Glutamatergic neuron (in vitro differentiated cells): ENCODE measurements around the gene NOS1AP. TPM values are rescaled to one million over a fixed set of nuclear protein-coding genes. Genes with fewer than 3 reads are reported as not detected.

Experiments used
- DNase-seq: peaks from one replicate; pipeline ENCODE4 v3.0.0; 2022
- H3K27ac Mint-ChIP-seq: one replicate; pipeline ENCODE4 v1.8.0; 2020; ENCODE audit warnings: mild to moderate bottlenecking, mixed read lengths, inconsistent platforms; ENCODE audit not compliant: unreplicated experiment
- H3K27me3 Mint-ChIP-seq: one replicate; pipeline ENCODE4 v1.8.0; 2020; ENCODE audit warnings: mild to moderate bottlenecking, moderate library complexity, mixed read lengths, inconsistent platforms; ENCODE audit not compliant: unreplicated experiment
- H3K36me3 Mint-ChIP-seq: one replicate; pipeline ENCODE4 v1.8.0; 2020; ENCODE audit warnings: mild to moderate bottlenecking, mixed read lengths, inconsistent platforms; ENCODE audit not compliant: unreplicated experiment
- H3K4me1 Mint-ChIP-seq: one replicate; pipeline ENCODE4 v1.8.0; 2020; ENCODE audit warnings: mild to moderate bottlenecking, low read depth, mixed read lengths, inconsistent platforms; ENCODE audit not compliant: unreplicated experiment
- H3K4me3 Mint-ChIP-seq: one replicate; pipeline ENCODE4 v1.8.0; 2020; ENCODE audit warnings: mild to moderate bottlenecking, mixed read lengths, inconsistent platforms; ENCODE audit not compliant: unreplicated experiment
- H3K9me3 Mint-ChIP-seq: one replicate; pipeline ENCODE4 v1.8.0; 2020; ENCODE audit warnings: mild to moderate bottlenecking, moderate library complexity, mixed read lengths, inconsistent platforms; ENCODE audit not compliant: unreplicated experiment
- total RNA-seq: library from RNA; stranded (reverse); fragmentation: NEBNext Ultra II Directional; extraction: Animal tissue kit (Norgen Biotek cat#: 25700); gene quantifications from one replicate; pipeline ENCODE4 v1.2.1, GENCODE V29; 2021; ENCODE audit not compliant: unreplicated experiment
- TF ChIP-seq, protein P1 (sequence below): fragments of 200-600 bp; sonication (generic); IDR thresholded peaks from one replicate; pipeline ENCODE4 v1.5.0; 2021; ENCODE audit not compliant: partially characterized antibody, unreplicated experiment

Gene NOS1AP
- total RNA-seq, 1 donor from 2014 or later, result 12.7 TPM

DNA sequence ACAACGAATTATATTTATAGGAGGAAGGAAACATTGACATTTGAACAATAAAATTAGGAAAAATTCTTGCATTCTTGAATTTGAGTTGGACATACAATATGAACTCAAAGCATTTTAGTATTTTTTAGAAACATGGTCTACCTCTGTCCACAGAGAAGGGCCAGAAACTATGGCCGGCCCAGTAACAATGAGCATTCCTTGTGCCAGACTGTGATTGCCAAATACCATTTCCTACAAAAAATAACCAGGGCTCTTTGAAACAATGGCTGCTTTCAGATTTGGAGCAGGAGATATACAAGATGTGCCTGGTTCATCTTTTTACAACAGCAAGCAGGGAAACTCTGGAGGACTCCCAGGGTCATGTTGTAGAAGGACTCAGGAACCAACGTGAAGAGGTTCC is 38.4 kb downstream of the NOS1AP start:
- peaks cover 28% of the 10 kb centered on the region for H3K36me3 Mint-ChIP-seq
- no peak overlapping the region for H3K4me3 Mint-ChIP-seq
- TF ChIP-seq, protein P1, sequence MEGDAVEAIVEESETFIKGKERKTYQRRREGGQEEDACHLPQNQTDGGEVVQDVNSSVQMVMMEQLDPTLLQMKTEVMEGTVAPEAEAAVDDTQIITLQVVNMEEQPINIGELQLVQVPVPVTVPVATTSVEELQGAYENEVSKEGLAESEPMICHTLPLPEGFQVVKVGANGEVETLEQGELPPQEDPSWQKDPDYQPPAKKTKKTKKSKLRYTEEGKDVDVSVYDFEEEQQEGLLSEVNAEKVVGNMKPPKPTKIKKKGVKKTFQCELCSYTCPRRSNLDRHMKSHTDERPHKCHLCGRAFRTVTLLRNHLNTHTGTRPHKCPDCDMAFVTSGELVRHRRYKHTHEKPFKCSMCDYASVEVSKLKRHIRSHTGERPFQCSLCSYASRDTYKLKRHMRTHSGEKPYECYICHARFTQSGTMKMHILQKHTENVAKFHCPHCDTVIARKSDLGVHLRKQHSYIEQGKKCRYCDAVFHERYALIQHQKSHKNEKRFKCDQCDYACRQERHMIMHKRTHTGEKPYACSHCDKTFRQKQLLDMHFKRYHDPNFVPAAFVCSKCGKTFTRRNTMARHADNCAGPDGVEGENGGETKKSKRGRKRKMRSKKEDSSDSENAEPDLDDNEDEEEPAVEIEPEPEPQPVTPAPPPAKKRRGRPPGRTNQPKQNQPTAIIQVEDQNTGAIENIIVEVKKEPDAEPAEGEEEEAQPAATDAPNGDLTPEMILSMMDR, result no peak
- DNase-seq, result no peak
- peaks cover 3% of the 10 kb centered on the region for H3K4me1 Mint-ChIP-seq
- H3K9me3 Mint-ChIP-seq, result peaks cover 9% of the 10 kb centered on the region
- H3K27ac Mint-ChIP-seq, result no peak overlapping the region
- no peaks in the 10 kb centered on the region for H3K27me3 Mint-ChIP-seq

DNA sequence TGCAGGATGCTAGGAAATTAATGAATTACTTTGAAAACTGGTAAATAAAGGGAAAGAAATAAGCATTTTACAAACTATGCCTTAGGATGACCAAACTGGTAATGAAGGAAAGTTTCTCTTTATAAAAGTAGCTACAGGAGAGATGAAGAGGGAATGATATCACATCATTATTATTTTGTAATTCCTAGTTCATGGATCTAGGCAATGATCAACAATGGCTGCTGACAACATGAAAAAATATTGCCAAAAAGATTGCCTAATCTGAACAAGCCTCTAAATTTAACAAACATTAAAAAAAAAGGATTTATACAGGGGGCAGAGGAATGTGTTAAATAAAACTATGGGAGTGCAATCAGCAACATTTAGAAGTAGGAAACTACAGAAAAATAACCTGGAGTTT is 38.9 kb downstream of the NOS1AP start:
- DNase-seq, result no peak
- no peak overlapping the region for H3K4me3 Mint-ChIP-seq
- H3K27ac Mint-ChIP-seq, result no peak overlapping the region
- peaks cover 7% of the 10 kb centered on the region for H3K9me3 Mint-ChIP-seq
- H3K4me1 Mint-ChIP-seq, result peaks cover 3% of the 10 kb centered on the region
- TF ChIP-seq, protein P1, result no peak
- no peaks in the 10 kb centered on the region for H3K27me3 Mint-ChIP-seq
- H3K36me3 Mint-ChIP-seq, result peaks cover 23% of the 10 kb centered on the region

DNA sequence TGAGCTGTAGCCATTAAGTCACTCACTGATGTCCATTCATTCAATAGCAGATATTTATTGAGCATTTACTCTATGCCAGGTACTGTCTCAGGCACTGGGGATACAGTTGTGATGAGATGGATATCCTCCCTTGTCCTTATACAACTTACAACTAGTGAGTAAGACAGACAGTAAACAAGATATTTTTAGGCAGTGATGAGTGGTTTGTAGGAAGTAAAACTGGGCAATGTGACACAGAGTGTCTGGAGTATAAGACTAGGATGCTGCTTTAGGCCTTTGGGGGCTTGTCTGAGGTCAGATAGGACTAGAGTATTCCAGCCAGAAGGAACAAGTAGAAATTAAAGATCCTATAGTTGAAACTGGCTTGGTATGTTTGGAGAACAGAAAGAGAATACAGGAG is 41.4 kb downstream of the NOS1AP start:
- DNase-seq, result no peak
- peaks cover 3% of the 10 kb centered on the region for H3K9me3 Mint-ChIP-seq
- TF ChIP-seq, protein P1, result no peak
- H3K4me1 Mint-ChIP-seq, result peaks cover 3% of the 10 kb centered on the region
- peaks cover 11% of the 10 kb centered on the region for H3K36me3 Mint-ChIP-seq
- no peaks in the 10 kb centered on the region for H3K27me3 Mint-ChIP-seq
- H3K4me3 Mint-ChIP-seq, result no peak overlapping the region
- no peak overlapping the region for H3K27ac Mint-ChIP-seq

DNA sequence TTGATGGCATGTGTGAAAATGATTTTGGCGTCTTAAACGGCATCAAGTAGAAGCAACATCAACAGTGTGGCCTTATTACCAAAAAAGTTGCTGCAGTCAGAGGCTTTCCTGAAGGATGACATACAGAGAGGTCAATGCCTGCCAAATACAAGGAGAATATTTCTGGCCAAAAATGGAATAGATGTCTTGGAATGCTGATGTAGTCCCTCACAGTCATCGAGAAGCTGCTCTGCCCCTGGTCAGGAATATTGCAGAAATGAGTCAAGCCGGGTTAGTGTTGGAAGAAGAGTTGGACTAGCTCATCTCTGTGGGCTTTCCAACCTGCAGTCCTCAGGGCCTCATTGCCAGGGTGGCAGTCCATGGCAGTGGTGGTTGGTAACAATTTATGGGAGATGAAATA is 42.1 kb downstream of the NOS1AP start:
- no peak overlapping the region for H3K4me3 Mint-ChIP-seq
- no peak overlapping the region for H3K27ac Mint-ChIP-seq
- H3K27me3 Mint-ChIP-seq, result no peaks in the 10 kb centered on the region
- peaks cover 3% of the 10 kb centered on the region for H3K9me3 Mint-ChIP-seq
- no peak for DNase-seq
- H3K36me3 Mint-ChIP-seq, result peaks cover 11% of the 10 kb centered on the region
- peaks cover 3% of the 10 kb centered on the region for H3K4me1 Mint-ChIP-seq
- TF ChIP-seq, protein P1, result no peak

DNA sequence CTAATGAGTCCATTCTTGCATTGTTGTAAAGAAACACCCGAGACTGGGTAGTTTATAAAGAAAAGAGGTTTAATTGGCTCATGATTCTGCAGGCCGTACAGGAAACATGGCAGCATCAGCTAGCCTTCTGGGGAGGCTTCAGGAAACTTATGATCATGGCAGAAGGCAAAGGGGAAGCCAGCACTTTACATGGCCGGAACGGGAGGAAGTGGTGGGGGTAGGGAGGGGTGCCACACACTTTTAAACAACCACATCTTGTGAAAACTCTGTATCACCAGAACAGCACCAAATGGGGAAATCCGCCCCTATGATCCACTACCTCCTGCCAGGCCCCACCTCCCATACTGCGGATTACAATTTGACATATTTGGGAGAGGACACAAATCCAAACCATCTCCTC is 43.9 kb downstream of the NOS1AP start:
- DNase-seq, result no peak
- Mint-ChIP-seq H3K4me3 (no peak overlapping the region), H3K27ac (no peak overlapping the region), H3K4me1 (peaks cover 9% of the 10 kb centered on the region), H3K9me3 (peaks cover 3% of the 10 kb centered on the region), H3K36me3 (peaks cover 8% of the 10 kb centered on the region), H3K27me3 (no peaks in the 10 kb centered on the region)
- TF ChIP-seq, protein P1, result no peak
